ENCODE data around the gene FBXO31.

Gene FBXO31

GRCh38 chr16:87391950-87392820 lies 8.6 kb upstream of the FBXO31 start, which contains the start of gene MAP1LC3B (continued):
- TF ChIP-seq ZEB2 (tag by site-specific recombination; IDR thresholded peaks at IDR 0.05) (peak; percentile 42; the same call in 1 of the 2 replicates), ZNF280C (tag by site-specific recombination; IDR thresholded peaks at IDR 0.05) (no peak), ZNF544 (tag by site-specific recombination; IDR thresholded peaks at IDR 0.05) (no peak), ZIC2 (tag by site-specific recombination; IDR thresholded peaks at IDR 0.05) (peak; percentile 86), YY2 (tag by site-specific recombination; IDR thresholded peaks at IDR 0.05) (peak; percentile 97), ZNF561 (tag by site-specific recombination; IDR thresholded peaks at IDR 0.05; ENCODE audit: borderline replicate concordance) (peak; percentile 69; the same call in 1 of the 2 replicates), ZNF132 (tag by site-specific recombination; IDR thresholded peaks at IDR 0.05; ENCODE audit: borderline replicate concordance) (no peak), ZBTB7A (tag by site-specific recombination; IDR thresholded peaks at IDR 0.05; ENCODE audit: low read depth) (no peak), HOXD13 (CRISPR knock-in tag; IDR thresholded peaks at IDR 0.05; ENCODE audit: borderline replicate concordance) (no peak), PRDM2 (tag by site-specific recombination; IDR thresholded peaks at IDR 0.05; ENCODE audit: borderline replicate concordance) (no peak), ZBTB11 (tag by site-specific recombination; conservative IDR thresholded peaks at IDR 0.05; ENCODE audit: low read depth) (no peak), ZNF398 (tag by site-specific recombination; IDR thresholded peaks at IDR 0.05) (no peak), ZNF660 (tag by site-specific recombination; IDR thresholded peaks at IDR 0.05) (peak; percentile 78; the same call in 1 of the 2 replicates), ZNF785 (tag by site-specific recombination; IDR thresholded peaks at IDR 0.05) (no peak), KLF17 (tag by site-specific recombination; IDR thresholded peaks at IDR 0.05) (no peak), ZXDB (tag by site-specific recombination; IDR thresholded peaks at IDR 0.05) (peak; percentile 80), ZNF37A (tag by site-specific recombination; IDR thresholded peaks at IDR 0.05) (no peak), ZNF211 (tag by site-specific recombination; IDR thresholded peaks at IDR 0.05; ENCODE audit: low read depth) (no peak), ZNF677 (tag by site-specific recombination; IDR thresholded peaks at IDR 0.05) (peak; percentile 23; the same call in 1 of the 2 replicates), ZNF155 (tag by site-specific recombination; IDR thresholded peaks at IDR 0.05) (no peak), ZBTB6 (tag by site-specific recombination; IDR thresholded peaks at IDR 0.05) (peak; percentile 57; the same call in 1 of the 2 replicates), MYNN (tag by site-specific recombination; IDR thresholded peaks at IDR 0.05; ENCODE audit: borderline replicate concordance) (no peak), ZNF510 (tag by site-specific recombination; IDR thresholded peaks at IDR 0.05; ENCODE audit: insufficient replicate concordance) (no peak)

Data from HEK293 (cell line).